HepG2 (cell line): ENCODE measurements around the gene EVI5. TPM values are rescaled to one million over a fixed set of nuclear protein-coding genes. Genes with fewer than 3 reads are reported as not detected.
A peak's percentile ranks its signal among the peaks of the same experiment; 100 is the strongest.

Source experiments
- ATAC-seq: fragments of 200-7000 bp; cut with Tn5 transposase; 3 replicates; pipeline ENCODE4 v1.9.1; 2020; ENCODE audit warnings: mild to moderate bottlenecking, moderate library complexity
- BruUV-seq: library from RNA; stranded (reverse); fragments of 400-500 nt; replicated peaks from 2 replicates; lab custom pipeline; 2021; lab: Mats Ljungman, UMichigan
- CTCF ChIA-PET: fragments of 300-600 bp; formaldehyde crosslinking; extraction: SDS; loops from one replicate; lab custom pipeline; 2021; ENCODE audit warnings: low total read pairs, inconsistent platforms, low intra/inter-chr PET ratio; lab: Yijun Ruan, JAX
- POLR2A ChIA-PET: fragments of 350-600 bp; sonication (Branson Sonifier 250); formaldehyde crosslinking; loops from one replicate; lab custom pipeline; 2020; ENCODE audit warnings: antibody characterized with exemption, inconsistent platforms; lab: Yijun Ruan, JAX
- DNase-seq: peaks from one replicate; pipeline ENCODE4 v3.0.0-alpha.2; 2015; ENCODE audit warnings: low spot score
- FAIRE-seq: peaks from 3 replicates; lab custom pipeline; 2011; peaks lifted over from hg19 to GRCh38; lab: Jason Lieb, UNC
- H2AFZ ChIP-seq: one replicate; pipeline ENCODE4 v1.6.1; 2011; ENCODE audit warnings: low read length, inconsistent platforms
- H3K27ac ChIP-seq: fragments of 300-600 bp; 3 replicates; pipeline ENCODE4 v1.8.0; 2011; ENCODE audit warnings: mixed run types, mild to moderate bottlenecking, mixed read lengths, low read length, inconsistent platforms; ENCODE audit not compliant: insufficient read depth; ENCODE audit errors: extremely low read length
- H3K27me3 ChIP-seq, 2 experiments: fragments of 200-600 bp in 1 of 2; 2 replicates in 1 of 2; 3 replicates in 1 of 2; pipeline versions ENCODE4 v1.6.0 to v1.8.0; 2011; ENCODE audit warnings: low read length in 2 of 2, mild to moderate bottlenecking in 2 of 2, moderate library complexity in 2 of 2, inconsistent platforms in 1 of 2; ENCODE audit not compliant: insufficient read depth in 2 of 2, control insufficient read depth in 1 of 2
- H3K36me3 ChIP-seq, 2 experiments: fragments of 200-600 bp in 1 of 2; replicated peaks in 1 of 2; 2 replicates in 1 of 2; 3 replicates in 1 of 2; pipeline versions ENCODE4 v1.5.1 to v1.8.0; 2011; ENCODE audit warnings: low read length in 2 of 2, inconsistent platforms in 1 of 2; ENCODE audit not compliant: insufficient read depth in 2 of 2, control insufficient read depth in 1 of 2
- H3K4me1 ChIP-seq: 2 replicates; pipeline ENCODE4 v1.5.1; 2012; ENCODE audit warnings: low read length, inconsistent platforms; ENCODE audit not compliant: insufficient read depth
- H3K4me2 ChIP-seq: 2 replicates; pipeline ENCODE4 v1.6.0; 2011; ENCODE audit warnings: low read depth, low read length, inconsistent platforms
- H3K4me3 ChIP-seq, 3 experiments: fragments of 200-600 bp in 1 of 3; sonication (generic), shearing (Covaris generic) in 1 of 3; replicated peaks in 1 of 3; 2 replicates each; pipeline ENCODE4 v1.5.1; 2011 to 2016; ENCODE audit warnings: low read length in 3 of 3, inconsistent platforms in 2 of 3, low read depth in 2 of 3, mild to moderate bottlenecking in 2 of 3, control low read depth in 1 of 3, mixed read lengths in 1 of 3; ENCODE audit not compliant: insufficient read depth in 1 of 3
- H3K79me2 ChIP-seq: one replicate; pipeline ENCODE4 v1.6.1; 2011; ENCODE audit warnings: low read length, inconsistent platforms; ENCODE audit not compliant: insufficient read depth
- H3K9ac ChIP-seq: 2 replicates; pipeline ENCODE4 v1.6.0; 2011; ENCODE audit warnings: mild to moderate bottlenecking, low read depth, low read length, inconsistent platforms; ENCODE audit not compliant: insufficient read depth
- H3K9me3 ChIP-seq: 2 replicates; pipeline ENCODE4 v1.5.1; 2012; ENCODE audit warnings: mild to moderate bottlenecking, low read length
- H4K20me1 ChIP-seq: 2 replicates; pipeline ENCODE4 v1.6.0; 2011; ENCODE audit warnings: inconsistent platforms, mild to moderate bottlenecking, low read length, moderate library complexity; ENCODE audit not compliant: insufficient read depth
- AHR ChIP-seq: IDR thresholded peaks from 2 replicates; pipeline ENCODE4 v1.6.1; 2018; ENCODE audit warnings: missing genetic modification reagents, missing compliant biosample characterization
- ETV6 ChIP-seq: sonication (generic); formaldehyde crosslinking; conservative IDR thresholded peaks from 2 replicates; pipeline ENCODE4 v1.4.0; 2020; ENCODE audit warnings: missing genetic modification reagents
- FOXP1 ChIP-seq, 2 experiments: fragments of 450-650 bp in 1 of 2; IDR thresholded peaks; 2 replicates each; pipeline ENCODE4 v1.6.1; 2017 to 2018; ENCODE audit warnings: antibody characterized with exemption in 1 of 2
- HNF4G ChIP-seq, 2 experiments: sonication (generic) in 1 of 2; formaldehyde crosslinking in 1 of 2; IDR thresholded peaks; 2 replicates each; pipeline versions ENCODE4 v1.4.0 to v1.6.1; 2011 to 2020; ENCODE audit warnings: borderline replicate concordance in 2 of 2, low read depth in 2 of 2, mild to moderate bottlenecking in 2 of 2, low read length in 1 of 2, missing genetic modification reagents in 1 of 2, moderate library complexity in 1 of 2
- IRF2 ChIP-seq: IDR thresholded peaks from 2 replicates; pipeline ENCODE4 v1.6.1; 2018; ENCODE audit warnings: missing genetic modification reagents, missing compliant biosample characterization
- KDM5A ChIP-seq: fragments of 200-600 bp; sonication (generic); IDR thresholded peaks from 2 replicates; pipeline ENCODE4 v1.7.0; 2018; ENCODE audit warnings: antibody characterized with exemption, mild to moderate bottlenecking, low read length, borderline replicate concordance
- KLF6 ChIP-seq: IDR thresholded peaks from 2 replicates; pipeline ENCODE4 v1.8.0; 2016; ENCODE audit warnings: missing biosample characterization, missing genetic modification reagents
- NCOA2 ChIP-seq: sonication (generic); formaldehyde crosslinking; IDR thresholded peaks from 2 replicates; pipeline ENCODE4 v1.8.0; 2022; ENCODE audit warnings: inconsistent platforms
- RARA ChIP-seq: IDR thresholded peaks from 2 replicates; pipeline ENCODE4 v1.6.1; 2016; ENCODE audit warnings: missing genetic modification reagents, missing compliant biosample characterization
- SOX13 ChIP-seq, 3 experiments: fragments of 450-650 bp in 1 of 3; sonication (generic) in 1 of 3; formaldehyde crosslinking in 1 of 3; IDR thresholded peaks in 2 of 3; conservative IDR thresholded peaks in 1 of 3; 2 replicates each; pipeline versions ENCODE4 v1.5.0 to v1.6.1; 2016 to 2020; ENCODE audit warnings: antibody characterized with exemption in 1 of 3, mild to moderate bottlenecking in 1 of 3, missing compliant biosample characterization in 1 of 3, missing genetic modification reagents in 1 of 3, moderate library complexity in 1 of 3
- THRA ChIP-seq: sonication (generic); formaldehyde crosslinking; IDR thresholded peaks from 2 replicates; pipeline ENCODE4 v1.4.0; 2020; ENCODE audit warnings: missing genetic modification reagents, borderline replicate concordance
- ZNF44 ChIP-seq: sonication (generic); formaldehyde crosslinking; IDR thresholded peaks from 2 replicates; pipeline ENCODE4 v1.5.1; 2020; ENCODE audit warnings: mild to moderate bottlenecking, missing genetic modification reagents
- ZNF572 ChIP-seq: sonication (generic); formaldehyde crosslinking; IDR thresholded peaks from 2 replicates; pipeline ENCODE4 v1.5.1; 2020; ENCODE audit warnings: mild to moderate bottlenecking, missing genetic modification reagents
- WGBS: methylation state at CpG from one replicate; pipeline ENCODE4 v1.1.6; 2017; ENCODE audit warnings: low lambda C conversion rate; 5-methylcytosine and 5-hydroxymethylcytosine counted together
- in situ Hi-C: cut with HindIII; loops from 2 replicates; pipeline ENCODE4 v1.10.0; 2017; ENCODE audit warnings: low pct_unique_long_range_greater_than_20kb; ENCODE audit not compliant: extremely low pct_ligation_motif_present
- intact Hi-C: fragments of 100-400 bp; cut with micrococcal nuclease; formaldehyde crosslinking; loops from one replicate; pipeline ENCODE4 v1.10.0; 2022; ENCODE audit not compliant: unreplicated experiment
- polyA plus RNA-seq, 8 experiments: library from polyadenylated mRNA; depleted of rRNA in 3 of 8; stranded (reverse) in 7 of 8; unstranded in 1 of 8; fragments of >200 nt; fragmentation: Illumina TruSeq in 4 of 8; extraction: Trizol in 4 of 8; gene quantifications; 2 replicates each; pipeline versions ENCODE4 v1.2.1 to v1.2.3, GENCODE V29; 2011 to 2016; ENCODE audit warnings: low read depth in 4 of 8, missing spikeins in 1 of 8, mixed read lengths in 1 of 8; ENCODE audit not compliant: insufficient read depth in 1 of 8
- total RNA-seq, 5 experiments: library from RNA; depleted of rRNA; stranded (reverse); fragments of >200 nt; fragmentation: Illumina TruSeq; extraction: Trizol; gene quantifications; 2 replicates each; pipeline ENCODE4 v1.2.3, GENCODE V29; 2016; ENCODE audit warnings: low read depth in 1 of 5
- TF ChIP-seq, protein P1 (sequence below), 2 experiments: fragments of 450-650 bp in 1 of 2; sonication (generic) in 1 of 2; formaldehyde crosslinking; IDR thresholded peaks; 2 replicates each; pipeline versions ENCODE4 v1.5.0 to v1.8.0; 2020 to 2022; ENCODE audit warnings: mild to moderate bottlenecking in 1 of 2, missing genetic modification reagents in 1 of 2
- TF ChIP-seq, protein P2 (sequence below): sonication (generic); formaldehyde crosslinking; IDR thresholded peaks from 2 replicates; pipeline ENCODE4 v1.4.0; 2020; ENCODE audit warnings: missing genetic modification reagents

Gene EVI5
- total and polyA plus RNA-seq, 2 of the 13 experiments (the other 11 are each of a cell fraction or from before 2014, with no cell fraction given) = 4.0 to 12.6 TPM

GRCh38 chr1:92536980-92537884 lies 247.7 kb downstream of the EVI5 start:
- intact Hi-C loops = loop anchor here (1.0 to 2.0 kb wide), 2 partner anchors 32 to 50 kb away; partner anchors contain the start of gene GFI1
- no peaks in the 10 kb centered on the region for H3K79me2 ChIP-seq
- no peak for TF ChIP-seq ZNF572
- no peak for TF ChIP-seq ZNF44 (CRISPR knock-in tag)
- TF ChIP-seq KDM5A = peak; percentile 26; the same call in 1 of the 2 replicates
- TF ChIP-seq FOXP1 (IDR thresholded peaks at IDR 0.05) = no peak
- TF ChIP-seq FOXP1 (CRISPR knock-in tag; IDR thresholded peaks at IDR 0.05) = peak; percentile 64; the same call in 1 of the 2 replicates
- TF ChIP-seq THRA (CRISPR knock-in tag) = peak; percentile 42; the same call in 1 of the 2 replicates
- no peak for TF ChIP-seq AHR (CRISPR knock-in tag)
- 0 out of 2 replicates have a peak, but pooled peaks have one; percentile 26 for TF ChIP-seq RARA
- peak; percentile 42; the same call in 1 of the 2 replicates for TF ChIP-seq IRF2
- no peak for TF ChIP-seq SOX13 (IDR thresholded peaks at IDR 0.05)
- TF ChIP-seq SOX13 (CRISPR knock-in tag; conservative IDR thresholded peaks at IDR 0.05 in 1 of 2, IDR thresholded peaks at IDR 0.05 in 1 of 2) = peak in 1 of 2 experiments; percentile 86; a peak in 2 of 4 replicates
- peak; percentile 68 for TF ChIP-seq HNF4G (IDR thresholded peaks at IDR 0.05; ENCODE audit: borderline replicate concordance, low read depth, low read length)
- TF ChIP-seq HNF4G (CRISPR knock-in tag; IDR thresholded peaks at IDR 0.05; ENCODE audit: borderline replicate concordance, low read depth) = no peak; the same call in 1 of the 2 replicates
- TF ChIP-seq, protein P1, sequence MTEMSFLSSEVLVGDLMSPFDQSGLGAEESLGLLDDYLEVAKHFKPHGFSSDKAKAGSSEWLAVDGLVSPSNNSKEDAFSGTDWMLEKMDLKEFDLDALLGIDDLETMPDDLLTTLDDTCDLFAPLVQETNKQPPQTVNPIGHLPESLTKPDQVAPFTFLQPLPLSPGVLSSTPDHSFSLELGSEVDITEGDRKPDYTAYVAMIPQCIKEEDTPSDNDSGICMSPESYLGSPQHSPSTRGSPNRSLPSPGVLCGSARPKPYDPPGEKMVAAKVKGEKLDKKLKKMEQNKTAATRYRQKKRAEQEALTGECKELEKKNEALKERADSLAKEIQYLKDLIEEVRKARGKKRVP (CRISPR knock-in tag; IDR thresholded peaks at IDR 0.05) = 0 out of 4 replicates have a peak, but pooled peaks of 1 of the 2 experiments have one; percentile 19
- TF ChIP-seq NCOA2 = peak; percentile 65
- no peak for TF ChIP-seq KLF6 (CRISPR knock-in tag)
- TF ChIP-seq ETV6 (CRISPR knock-in tag) = no peak
- TF ChIP-seq, protein P2, sequence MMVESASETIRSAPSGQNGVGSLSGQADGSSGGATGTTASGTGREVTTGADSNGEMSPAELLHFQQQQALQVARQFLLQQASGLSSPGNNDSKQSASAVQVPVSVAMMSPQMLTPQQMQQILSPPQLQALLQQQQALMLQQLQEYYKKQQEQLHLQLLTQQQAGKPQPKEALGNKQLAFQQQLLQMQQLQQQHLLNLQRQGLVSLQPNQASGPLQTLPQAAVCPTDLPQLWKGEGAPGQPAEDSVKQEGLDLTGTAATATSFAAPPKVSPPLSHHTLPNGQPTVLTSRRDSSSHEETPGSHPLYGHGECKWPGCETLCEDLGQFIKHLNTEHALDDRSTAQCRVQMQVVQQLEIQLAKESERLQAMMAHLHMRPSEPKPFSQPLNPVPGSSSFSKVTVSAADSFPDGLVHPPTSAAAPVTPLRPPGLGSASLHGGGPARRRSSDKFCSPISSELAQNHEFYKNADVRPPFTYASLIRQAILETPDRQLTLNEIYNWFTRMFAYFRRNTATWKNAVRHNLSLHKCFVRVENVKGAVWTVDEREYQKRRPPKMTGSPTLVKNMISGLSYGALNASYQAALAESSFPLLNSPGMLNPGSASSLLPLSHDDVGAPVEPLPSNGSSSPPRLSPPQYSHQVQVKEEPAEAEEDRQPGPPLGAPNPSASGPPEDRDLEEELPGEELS (CRISPR knock-in tag) = 0 out of 2 replicates have a peak, but pooled peaks have one; percentile 31

More at GRCh38 chr1:92536980-92537884, 247.7 kb downstream of the EVI5 start:
- Histone ChIP-seq H3K9me3 (no peaks in the 10 kb centered on the region), H2AFZ (no peak overlapping the region), H3K4me2 (peak overlapping the region; percentile 55), H3K4me1 (peaks cover 41% of the 10 kb centered on the region), H4K20me1 (no peaks in the 10 kb centered on the region), H3K4me3 (peak overlapping the region in 1 of 3 experiments; percentile 6; a peak in 1 of 6 replicates), H3K9ac (peak overlapping the region; percentile 33; the same call in 1 of the 2 replicates), H3K27ac (peak overlapping the region; percentile 86), H3K36me3 (no peaks in the 10 kb centered on the region), H3K27me3 (no peaks in the 10 kb centered on the region)
- ChIA-PET POLR2A (interaction anchor here (0.8 to 2.6 kb wide), 4 partner anchors 25 to 95 kb away, joined by 3 to 22 read pairs (median 9); partner anchors contain the start of gene GFI1), CTCF (no interaction called here)
- ATAC-seq (peak; percentile 83), DNase-seq (peak; percentile 94), FAIRE-seq (peak; percentile 74)
- BruUV-seq = TSS peak; percentile 97
- in situ Hi-C loops = no loop called here
- WGBS = 3% methylated on average over 2 of the region's 2 CpGs
